GM19463 (cell line): ENCODE data around the gene PRR36.

Experiments used
- ATAC-seq: cut with Tn5 transposase; IDR thresholded peaks from one replicate; pipeline ENCODE4 v1.9.1; 2021; ENCODE audit warnings: mild to moderate bottlenecking, moderate library complexity; ENCODE audit not compliant: unreplicated experiment

PRR36 gene

DNA sequence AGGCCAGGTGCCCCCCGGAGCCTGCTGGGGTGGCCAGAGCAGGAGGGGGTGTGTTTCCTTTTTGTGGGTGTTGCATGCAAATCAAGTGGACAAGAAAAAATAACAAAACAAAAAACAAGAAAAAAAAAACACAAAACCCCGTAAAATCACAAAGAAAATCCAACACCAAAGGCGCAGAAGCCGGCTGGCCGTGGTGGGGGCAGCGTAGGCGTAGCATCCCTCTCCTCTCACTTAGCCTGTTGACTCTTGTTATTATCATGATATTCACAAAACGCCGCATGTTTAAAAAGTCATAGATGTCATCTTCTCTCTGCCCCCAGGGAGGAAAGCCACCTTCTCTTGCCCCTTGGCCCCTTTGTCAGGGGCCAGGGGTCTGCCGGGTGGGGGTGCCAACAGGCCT lies 39.5 kb upstream of the PRR36 start:
- no peak for ATAC-seq

- no peak for ATAC-seq
These were observed 38.7 kb upstream of the PRR36 start for GRCh38 chr19:7912697-7913564.

- no peak for ATAC-seq
These were observed 38.0 kb upstream of the PRR36 start for GRCh38 chr19:7912144-7912696.

- no peak for ATAC-seq
These were observed 37.4 kb upstream of the PRR36 start for GRCh38 chr19:7911508-7912143.

- ATAC-seq, result no peak
These were observed 36.4 kb upstream of the PRR36 start for GRCh38 chr19:7910321-7911161.

DNA sequence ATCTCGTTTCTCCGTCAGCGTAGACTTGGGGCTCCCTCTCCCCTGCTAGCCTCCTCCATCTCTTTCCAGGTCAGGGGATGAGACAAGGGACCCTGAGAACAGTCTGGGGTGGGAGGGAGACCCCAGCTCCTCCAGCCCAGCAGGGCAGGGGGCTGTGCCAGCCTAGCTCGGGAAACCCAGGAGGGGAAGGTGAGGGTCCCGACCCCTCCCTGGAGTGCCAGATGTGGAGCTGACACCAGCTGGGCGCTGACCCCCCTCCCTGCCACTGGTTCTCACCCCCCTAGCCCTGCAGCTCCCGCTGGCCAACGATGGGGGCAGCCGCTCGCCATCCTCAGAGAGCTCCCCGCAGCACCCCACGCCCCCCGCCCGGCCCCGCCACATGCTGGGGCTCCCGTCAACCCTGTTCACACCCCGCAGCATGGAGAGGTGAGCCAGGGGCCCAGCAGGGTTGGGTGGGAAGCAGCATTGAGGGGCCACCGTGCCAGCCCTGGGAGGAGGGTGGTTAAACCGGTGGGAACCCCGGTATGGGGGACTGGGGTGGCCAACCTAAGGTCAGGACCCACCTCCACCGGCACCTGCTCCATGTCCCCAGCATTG lies 35.4 kb upstream of the PRR36 start:
- no peak for ATAC-seq

DNA sequence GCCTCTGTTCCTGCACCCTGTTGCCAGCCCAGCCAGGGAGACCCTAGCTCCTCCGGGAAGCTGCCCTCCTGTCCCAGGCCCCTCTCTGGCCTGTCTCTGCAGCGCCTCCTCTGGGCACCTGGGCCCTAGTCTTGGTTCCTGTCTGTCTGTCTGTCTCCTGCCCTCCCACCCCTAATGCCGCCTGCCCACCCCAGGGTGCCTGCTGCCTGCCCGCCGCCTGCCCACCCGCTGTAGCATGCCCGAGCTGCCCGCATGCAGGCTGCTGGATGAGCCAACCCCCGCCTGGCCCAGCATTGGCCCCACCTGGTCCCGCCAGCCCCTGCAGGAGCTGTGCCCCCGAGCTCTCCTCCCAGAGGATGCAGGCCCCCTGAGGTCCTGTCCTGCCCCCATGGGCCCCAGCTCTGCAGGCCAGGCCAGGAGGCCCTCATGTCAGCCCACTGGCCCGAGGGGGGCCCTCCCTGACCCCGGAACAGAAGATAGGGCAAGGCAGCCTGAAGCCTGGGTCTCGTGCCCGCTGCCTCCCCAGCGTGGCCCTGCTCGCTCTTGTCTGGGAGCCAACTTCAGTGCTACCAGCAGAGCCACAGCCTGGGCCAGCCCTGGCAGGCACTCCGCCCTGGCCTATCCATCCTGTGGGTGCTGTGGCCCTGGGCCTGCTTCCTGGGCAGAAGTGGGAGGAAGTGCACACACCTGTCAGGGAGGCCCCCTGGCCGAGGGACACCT lies 34.7 kb upstream of the PRR36 start:
- ATAC-seq, result no peak

- no peak for ATAC-seq
These were observed 34.0 kb upstream of the PRR36 start for GRCh38 chr19:7908078-7908699.

- no peak for ATAC-seq
These were observed 33.4 kb upstream of the PRR36 start for GRCh38 chr19:7907544-7907943.

GRCh38 chr19:7907122-7907521 lies 32.9 kb upstream of the PRR36 start:
- no peak for ATAC-seq

GRCh38 chr19:7905859-7906258 lies 31.7 kb upstream of the PRR36 start:
- no peak for ATAC-seq

DNA sequence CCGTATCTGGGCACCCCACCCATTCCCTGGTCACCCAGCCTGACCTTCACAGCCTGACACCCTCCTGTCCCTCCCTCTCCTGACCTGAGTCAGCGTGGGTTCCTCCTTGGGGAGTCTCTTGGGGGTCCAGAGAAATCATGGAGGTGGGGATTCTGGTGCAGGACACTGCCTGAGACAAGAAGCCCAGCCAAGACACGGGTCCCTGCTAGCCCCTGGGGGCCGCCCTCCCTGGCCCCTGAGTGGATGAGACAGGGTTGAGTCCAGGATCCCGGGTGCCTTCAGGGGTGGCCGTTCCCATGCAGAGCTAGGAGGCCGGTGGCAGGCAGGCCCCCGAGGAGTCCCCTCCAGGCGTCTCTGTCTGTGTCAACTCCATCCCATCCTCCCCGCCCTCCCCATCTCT lies 31.1 kb upstream of the PRR36 start:
- no peak for ATAC-seq

- ATAC-seq, result peak; percentile 13
These were observed 30.2 kb upstream of the PRR36 start for GRCh38 chr19:7904074-7905020.

DNA sequence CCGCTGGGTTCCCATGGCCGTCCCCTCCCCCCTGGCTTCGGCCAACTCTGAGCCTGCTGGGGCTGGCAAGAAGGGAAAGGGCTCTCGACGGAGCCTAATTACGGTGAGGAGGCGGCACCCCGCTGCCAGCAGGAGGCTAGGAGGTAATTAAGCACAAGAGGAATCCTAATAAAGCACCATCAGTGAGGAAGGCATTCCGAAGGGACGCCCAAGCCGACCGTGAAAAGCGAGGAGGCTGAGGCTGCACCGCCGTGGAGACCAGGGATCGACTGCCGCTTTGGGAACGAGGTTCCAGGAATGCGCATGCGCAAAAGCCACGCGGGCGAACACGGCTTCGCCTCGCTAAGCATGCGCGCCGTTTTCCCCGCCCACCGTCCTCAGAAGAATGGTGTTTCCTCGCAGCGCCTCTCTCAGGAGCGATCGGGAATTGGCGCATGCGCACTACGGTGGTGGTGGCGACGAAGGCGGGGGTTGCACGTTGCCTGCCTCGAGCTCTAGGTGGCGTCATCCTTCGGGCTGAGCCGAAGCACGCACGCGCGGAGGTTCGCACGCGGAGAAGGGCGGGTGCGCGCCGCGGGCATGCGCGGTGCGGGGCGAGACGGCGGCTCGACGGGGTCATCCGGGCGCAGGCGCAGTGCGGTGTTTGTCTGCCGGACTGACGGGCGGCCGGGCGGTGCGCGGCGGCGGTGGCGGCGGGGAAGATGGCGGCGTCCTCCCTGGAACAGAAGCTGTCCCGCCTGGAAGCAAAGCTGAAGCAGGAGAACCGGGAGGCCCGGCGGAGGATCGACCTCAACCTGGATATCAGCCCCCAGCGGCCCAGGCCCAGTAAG lies 29.3 kb upstream of the PRR36 start, which contains the start of gene MAP2K7:
TSS of gene MAP2K7 (plus strand) at position 634 of the 830 bp plus-strand sequence. CDS start at position 702, 68 bp downstream.
- ATAC-seq, result peak; percentile 91

GRCh38 chr19:7902796-7903243 lies 28.6 kb upstream of the PRR36 start:
- no peak for ATAC-seq

DNA sequence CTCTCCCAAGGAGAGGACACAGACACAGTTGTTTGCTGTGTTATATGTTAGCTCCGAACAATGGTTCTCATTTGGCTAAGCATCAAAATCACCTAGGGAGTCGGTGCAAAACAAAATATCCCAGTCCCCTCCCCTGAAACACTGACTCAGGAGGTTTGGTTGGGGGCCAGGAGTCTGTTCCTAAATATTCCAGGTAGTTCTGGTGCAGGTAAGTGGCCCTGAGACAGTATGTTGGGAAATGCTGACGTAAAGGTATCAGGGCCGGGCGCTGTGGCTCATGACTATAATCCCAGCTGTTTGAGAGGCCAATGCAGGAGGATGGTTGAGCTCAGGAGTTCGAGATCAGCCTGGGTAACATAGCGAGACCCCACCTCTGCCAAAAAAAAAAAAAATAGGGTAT lies 27.1 kb upstream of the PRR36 start:
- no peak for ATAC-seq

DNA sequence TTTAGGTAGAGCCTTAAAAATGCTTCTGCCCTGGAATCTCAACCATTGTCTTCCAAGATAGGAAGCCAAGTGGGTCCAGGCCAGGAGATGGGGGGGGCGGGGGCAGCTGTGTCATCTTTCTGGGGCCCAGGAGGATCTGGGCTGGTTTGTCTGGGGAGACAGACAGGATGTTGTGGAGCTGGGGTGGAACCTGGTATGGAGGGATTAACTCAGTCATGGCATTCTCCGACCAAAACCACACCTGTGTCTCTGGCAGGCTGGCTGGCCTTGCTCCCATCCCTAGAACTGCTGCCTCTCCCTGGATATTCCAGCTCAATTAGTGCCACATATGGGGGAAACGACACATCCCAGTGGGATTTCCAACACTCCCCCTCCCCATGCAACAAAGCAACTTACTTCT lies 26.7 kb upstream of the PRR36 start:
- no peak for ATAC-seq
